ENCODE measurements around the gene SFI1. TPM values are rescaled to one million over a fixed set of nuclear protein-coding genes. Genes with fewer than 3 reads are reported as not detected.

SFI1 gene
- total and polyA plus RNA-seq, 2 experiments from 2014 or later, result 16.1 to 23.3 TPM

DNA sequence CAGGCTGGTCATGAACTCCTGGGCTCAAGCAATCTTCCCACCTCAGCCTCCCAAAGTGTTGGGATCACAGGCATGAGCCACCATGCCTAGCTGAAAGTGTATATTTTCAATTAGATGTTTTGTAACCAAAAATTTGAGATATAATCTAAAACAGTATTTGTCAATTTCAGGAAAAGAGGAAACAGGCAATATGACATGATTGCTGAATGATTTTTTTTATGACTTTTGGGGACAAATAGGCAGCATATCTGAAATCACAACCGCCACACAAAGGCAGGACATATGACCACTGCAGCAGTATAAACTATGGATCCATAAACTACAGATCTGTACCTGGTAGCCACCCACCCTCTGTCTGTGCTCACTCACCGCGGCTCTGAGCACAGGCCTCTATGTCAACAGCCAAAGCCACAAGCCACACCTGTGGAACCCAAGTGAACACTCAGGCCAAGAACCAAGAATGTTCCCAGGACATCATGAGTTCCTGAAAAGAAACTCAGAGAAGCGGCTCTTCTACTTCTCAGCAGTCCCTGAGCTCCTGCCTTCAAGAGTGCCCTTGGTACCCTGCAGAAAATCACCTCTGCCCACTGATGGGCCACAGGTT, 143.2 kb downstream of the SFI1 start:
- Histone ChIP-seq H3K27ac (peak overlapping the region; percentile 31), H2AFZ (no peak overlapping the region), H3K4me2 (no peak overlapping the region), H3K79me2 (peaks cover 72% of the 10 kb centered on the region), H3K4me1 (ENCODE audit: insufficient read depth) (peaks cover 3% of the 10 kb centered on the region), H3K4me3 (no peak overlapping the region), H3K27me3 (no peaks in the 10 kb centered on the region), H3K36me3 (replicated peaks; ENCODE audit: insufficient read depth, low read depth) (no peaks in the 10 kb centered on the region), H3K9me3 (ENCODE audit: low read depth) (no peaks in the 10 kb centered on the region), H3K9me2 (replicated peaks; ENCODE audit: insufficient read depth) (no peaks in the 10 kb centered on the region), H4K20me1 (ENCODE audit: insufficient read depth, poor library complexity, severe bottlenecking) (no peaks in the 10 kb centered on the region)
- 85% methylated on average over 4 of the region's 4 CpGs for WGBS (ENCODE audit: low lambda C conversion rate, missing lambda C conversion rate)
- DNase-seq (ENCODE audit: low spot score), result no peak
- TF ChIP-seq EZH2 (IDR thresholded peaks at IDR 0.05; ENCODE audit: borderline replicate concordance) (no peak), EZH2phosphoT487 (IDR thresholded peaks at IDR 0.05; ENCODE audit: low read depth, severe bottlenecking, unreplicated experiment) (no peak)
- TF ChIP-seq, protein P1, sequence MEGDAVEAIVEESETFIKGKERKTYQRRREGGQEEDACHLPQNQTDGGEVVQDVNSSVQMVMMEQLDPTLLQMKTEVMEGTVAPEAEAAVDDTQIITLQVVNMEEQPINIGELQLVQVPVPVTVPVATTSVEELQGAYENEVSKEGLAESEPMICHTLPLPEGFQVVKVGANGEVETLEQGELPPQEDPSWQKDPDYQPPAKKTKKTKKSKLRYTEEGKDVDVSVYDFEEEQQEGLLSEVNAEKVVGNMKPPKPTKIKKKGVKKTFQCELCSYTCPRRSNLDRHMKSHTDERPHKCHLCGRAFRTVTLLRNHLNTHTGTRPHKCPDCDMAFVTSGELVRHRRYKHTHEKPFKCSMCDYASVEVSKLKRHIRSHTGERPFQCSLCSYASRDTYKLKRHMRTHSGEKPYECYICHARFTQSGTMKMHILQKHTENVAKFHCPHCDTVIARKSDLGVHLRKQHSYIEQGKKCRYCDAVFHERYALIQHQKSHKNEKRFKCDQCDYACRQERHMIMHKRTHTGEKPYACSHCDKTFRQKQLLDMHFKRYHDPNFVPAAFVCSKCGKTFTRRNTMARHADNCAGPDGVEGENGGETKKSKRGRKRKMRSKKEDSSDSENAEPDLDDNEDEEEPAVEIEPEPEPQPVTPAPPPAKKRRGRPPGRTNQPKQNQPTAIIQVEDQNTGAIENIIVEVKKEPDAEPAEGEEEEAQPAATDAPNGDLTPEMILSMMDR (IDR thresholded peaks at IDR 0.05; ENCODE audit: poor library complexity), result no peak

DNA sequence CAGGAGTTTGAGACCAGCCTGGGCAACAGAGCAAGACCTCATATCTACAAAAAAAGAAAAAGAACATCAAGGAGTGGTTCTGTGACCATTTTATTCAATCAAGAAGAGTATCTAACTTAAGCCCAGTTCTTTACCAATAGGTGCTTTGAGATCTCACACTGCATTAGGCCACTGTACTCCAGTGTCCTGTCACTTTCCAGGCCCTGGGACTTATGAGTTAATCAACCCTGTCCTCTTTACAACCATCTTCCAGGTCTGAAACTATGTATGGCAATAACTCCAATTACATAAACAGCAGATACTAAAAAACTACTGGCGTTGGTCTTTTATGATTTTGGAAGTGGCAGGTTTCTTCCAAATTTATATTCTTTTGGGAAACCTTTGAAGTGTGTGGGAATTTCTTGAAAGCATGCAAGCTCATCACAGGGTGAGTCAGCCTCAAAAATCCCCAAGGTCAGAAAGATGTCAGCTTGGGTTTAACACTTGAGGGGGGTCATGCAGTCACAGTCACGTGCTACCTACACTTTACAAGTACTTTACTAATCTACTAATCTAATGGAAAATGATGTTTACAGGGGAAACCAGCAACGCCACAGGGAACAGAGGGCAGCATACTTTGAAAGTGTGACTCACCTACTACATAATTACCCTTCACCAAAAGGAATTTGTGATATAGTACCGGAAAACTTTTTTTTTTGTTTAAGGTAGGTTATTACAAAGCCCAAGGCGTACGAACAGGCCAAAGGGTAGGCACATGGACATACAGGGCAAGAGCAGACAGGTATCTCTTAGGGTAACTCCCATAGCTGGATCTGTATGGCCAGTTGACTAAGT, 150.1 kb downstream of the SFI1 start:
- Histone ChIP-seq H3K27ac (peak overlapping the region; percentile 87), H4K20me1 (ENCODE audit: insufficient read depth, poor library complexity, severe bottlenecking) (peaks cover 6% of the 10 kb centered on the region), H3K36me3 (replicated peaks; ENCODE audit: insufficient read depth, low read depth) (no peaks in the 10 kb centered on the region), H3K4me3 (no peak overlapping the region), H3K4me1 (ENCODE audit: insufficient read depth) (peaks cover 23% of the 10 kb centered on the region), H3K9me3 (ENCODE audit: low read depth) (no peaks in the 10 kb centered on the region), H3K79me2 (peaks cover 66% of the 10 kb centered on the region), H3K9me2 (replicated peaks; ENCODE audit: insufficient read depth) (no peaks in the 10 kb centered on the region), H3K27me3 (no peaks in the 10 kb centered on the region), H3K4me2 (no peak overlapping the region), H2AFZ (no peak overlapping the region)
- 50% methylated on average over 6 of the region's 6 CpGs for WGBS (ENCODE audit: low lambda C conversion rate, missing lambda C conversion rate)
- peak; percentile 81 for DNase-seq (ENCODE audit: low spot score)
- TF ChIP-seq, protein P1 (IDR thresholded peaks at IDR 0.05; ENCODE audit: poor library complexity), result no peak
- no peak for TF ChIP-seq EZH2 (IDR thresholded peaks at IDR 0.05; ENCODE audit: borderline replicate concordance)
- no peak for TF ChIP-seq EZH2phosphoT487 (IDR thresholded peaks at IDR 0.05; ENCODE audit: low read depth, severe bottlenecking, unreplicated experiment)

DNA sequence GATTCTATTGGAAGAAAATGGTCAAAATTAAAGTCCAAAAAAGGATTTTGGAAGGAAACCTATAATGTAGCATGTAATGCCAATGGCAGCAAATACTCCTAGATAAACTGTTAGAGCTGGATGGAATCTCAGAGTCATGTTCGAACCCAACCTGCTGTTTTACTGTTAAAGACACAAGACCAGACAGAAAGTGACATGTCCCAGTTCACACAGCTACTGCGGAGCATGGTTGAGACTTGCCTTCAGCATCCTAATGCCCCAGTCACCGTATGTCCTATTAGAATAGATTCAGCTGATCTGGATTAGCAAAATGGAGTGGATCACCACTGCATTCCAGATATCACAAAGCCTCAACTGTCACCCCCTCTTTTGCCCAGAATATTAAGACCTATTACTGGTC, 150.7 kb downstream of the SFI1 start:
- no peak for DNase-seq (ENCODE audit: low spot score)
- Histone ChIP-seq H3K4me1 (ENCODE audit: insufficient read depth) (peaks cover 23% of the 10 kb centered on the region), H2AFZ (no peak overlapping the region), H3K4me2 (no peak overlapping the region), H3K79me2 (peaks cover 66% of the 10 kb centered on the region), H3K36me3 (replicated peaks; ENCODE audit: insufficient read depth, low read depth) (no peaks in the 10 kb centered on the region), H3K9me2 (replicated peaks; ENCODE audit: insufficient read depth) (no peaks in the 10 kb centered on the region), H3K27me3 (no peaks in the 10 kb centered on the region), H4K20me1 (ENCODE audit: insufficient read depth, poor library complexity, severe bottlenecking) (peaks cover 6% of the 10 kb centered on the region), H3K27ac (peak overlapping the region; percentile 75), H3K9me3 (ENCODE audit: low read depth) (no peaks in the 10 kb centered on the region), H3K4me3 (no peak overlapping the region)
- 92% methylated on average over 3 of the region's 3 CpGs for WGBS (ENCODE audit: low lambda C conversion rate, missing lambda C conversion rate)
- TF ChIP-seq EZH2phosphoT487 (IDR thresholded peaks at IDR 0.05; ENCODE audit: low read depth, severe bottlenecking, unreplicated experiment), result no peak
- TF ChIP-seq EZH2 (IDR thresholded peaks at IDR 0.05; ENCODE audit: borderline replicate concordance), result no peak
- TF ChIP-seq, protein P1 (IDR thresholded peaks at IDR 0.05; ENCODE audit: poor library complexity), result no peak

All from hepatocyte (in vitro differentiated cells).